Activated naive CD8-positive, alpha-beta T cell treated with anti-CD3 and anti-CD28 coated beads for 36 hours (primary cell): Measurements from ENCODE around the gene RIPPLY2. TPM values are rescaled to one million over a fixed set of nuclear protein-coding genes. Genes with fewer than 3 reads are reported as not detected.

ENCODE experiments used
- total RNA-seq, 2 experiments: library from RNA; stranded (reverse); gene quantifications; one replicate each; pipeline ENCODE4 v1.2.3, GENCODE V29; 2021

Gene RIPPLY2
- total RNA-seq, 2 experiments from 2014 or later = not detected

Other genes with a start within 250 kb of the RIPPLY2 start
- gene SNAP91, start 144.3 kb upstream of the RIPPLY2 start, total RNA-seq = not detected
- 10 to 100 TPM; 30.1 to 32.1 TPM for gene CYB5R4, start 6.3 kb downstream of the RIPPLY2 start, total RNA-seq
- not detected for gene MRAP2, start 180.4 kb downstream of the RIPPLY2 start, total RNA-seq